GM12865 (cell line): ENCODE data around the gene GJC1.

Experiments used
- DNase-seq: peaks from one replicate; pipeline ENCODE4 v3.0.0; 2010; ENCODE audit warnings: low read depth
- H3K4me3 ChIP-seq: 2 replicates; pipeline ENCODE4 v1.5.1; 2011; ENCODE audit warnings: mild to moderate bottlenecking, low read depth, low read length, control low read depth
- CTCF ChIP-seq: IDR thresholded peaks from 2 replicates; pipeline ENCODE4 v1.5.1; 2011; ENCODE audit warnings: low read length, control low read depth, low read depth, inconsistent platforms; ENCODE audit not compliant: insufficient read depth; ENCODE audit errors: missing control alignments

The GJC1 gene

GRCh38 chr17:44862278-44862914 is 32.3 kb upstream of the GJC1 start:
- no peak overlapping the region for H3K4me3 ChIP-seq
- DNase-seq: no peak
- no peak for TF ChIP-seq CTCF

GRCh38 chr17:44859701-44860100 is 29.6 kb upstream of the GJC1 start:
- no peak for TF ChIP-seq CTCF
- DNase-seq: no peak
- no peak overlapping the region for H3K4me3 ChIP-seq

- no peak for TF ChIP-seq CTCF
- DNase-seq: no peak
- H3K4me3 ChIP-seq: no peak overlapping the region
These were observed 24.1 kb upstream of the GJC1 start for GRCh38 chr17:44854192-44854591.

- DNase-seq: no peak
- TF ChIP-seq CTCF: no peak
- no peak overlapping the region for H3K4me3 ChIP-seq
These were observed 20.5 kb upstream of the GJC1 start for GRCh38 chr17:44850612-44851011.

GRCh38 chr17:44850025-44850424 is 19.9 kb upstream of the GJC1 start:
- peak; percentile 40 for DNase-seq

GRCh38 chr17:44848961-44849489 is 18.9 kb upstream of the GJC1 start:
- TF ChIP-seq CTCF: no peak
- no peak for DNase-seq
- H3K4me3 ChIP-seq: no peak overlapping the region

More at GRCh38 chr17:44850025-44850424, 19.9 kb upstream of the GJC1 start:
- TF ChIP-seq CTCF: no peak
- no peak overlapping the region for H3K4me3 ChIP-seq
